ENCODE results near the gene TXLNG. TPM values are rescaled to one million over a fixed set of nuclear protein-coding genes. Genes with fewer than 3 reads are reported as not detected.
A peak's percentile ranks its signal among the peaks of the same experiment; 100 is the strongest.

TXLNG gene
- total RNA-seq, 5 donors from 2014 or later (not counting 1 experiment from before 2014, with no cell fraction given), result 16.4 to 24.0 (median 17.9) TPM

DNA sequence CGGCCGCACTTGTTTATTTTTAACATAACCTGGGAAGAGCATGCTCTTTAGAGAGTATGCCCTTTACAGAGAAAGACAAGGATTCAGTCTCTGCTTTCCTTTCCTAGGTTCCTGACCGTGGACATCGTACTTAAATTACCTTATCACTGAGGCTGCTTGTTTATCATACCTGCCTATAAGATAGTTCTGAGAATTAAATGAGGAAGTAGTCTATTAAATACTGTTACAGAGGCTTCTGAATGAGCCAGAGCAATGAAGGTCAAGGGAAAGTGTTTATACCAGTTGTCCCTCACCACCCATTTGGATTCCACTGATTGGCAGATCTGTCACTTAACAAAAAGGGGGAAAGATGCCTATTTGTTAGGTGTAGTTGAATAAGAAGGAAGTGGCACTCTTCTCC lies 10.0 kb downstream of the TXLNG start:
- Mint-ChIP-seq H3K36me3 (peaks cover 15% of the 10 kb centered on the region), H3K27me3 (no peaks in the 10 kb centered on the region), H3K4me1 (peaks cover 17 to 36% (median 20%) of the 10 kb centered on the region in 3 donors), H3K4me3 (no peak overlapping the region), H3K9me3 (no peaks in the 10 kb centered on the region), H3K27ac (no peak overlapping the region)
- H3K9me3 ChIP-seq, result no peaks in the 10 kb centered on the region
- ChIA-PET CTCF (no interaction called here), POLR2A (interaction anchor here in 1 of 2 donors (0.6 to 0.7 kb wide), 2 partner anchors 28 to 1000 kb away, joined by 3 to 4 read pairs; no protein-coding TSS in a partner anchor)
- no peak for ATAC-seq (replicated peaks in 1 of 4)
- no peak overlapping the region for H3K27ac ChIP-seq (ENCODE audit: low read length)
- H3K27me3 ChIP-seq (replicated peaks in 1 of 2; ENCODE audit: control insufficient read depth in 2 of 2, extremely low read depth in 1 of 2, insufficient read depth in 2 of 2, low read length in 1 of 2), result no peaks in the 10 kb centered on the region
- peaks cover 0 to 14% of the 10 kb centered on the region in 2 donors for H3K36me3 ChIP-seq (ENCODE audit: control insufficient read depth in 2 of 2, extremely low read depth in 1 of 2, insufficient read depth in 1 of 2, low read length in 1 of 2)
- H3K4me3 ChIP-seq (ENCODE audit: control insufficient read depth in 1 of 2, extremely low read depth in 1 of 2, low read length in 1 of 2), result no peak overlapping the region
- no CpG with 5 or more reads among the region's 4 CpGs for WGBS (ENCODE audit: insufficient coverage)
- no peak for DNase-seq
- no peaks in the 10 kb centered on the region for H3K4me1 ChIP-seq (ENCODE audit: control insufficient read depth in 1 of 2, extremely low read depth in 1 of 2, insufficient read depth in 2 of 2, low read length in 2 of 2)

DNA sequence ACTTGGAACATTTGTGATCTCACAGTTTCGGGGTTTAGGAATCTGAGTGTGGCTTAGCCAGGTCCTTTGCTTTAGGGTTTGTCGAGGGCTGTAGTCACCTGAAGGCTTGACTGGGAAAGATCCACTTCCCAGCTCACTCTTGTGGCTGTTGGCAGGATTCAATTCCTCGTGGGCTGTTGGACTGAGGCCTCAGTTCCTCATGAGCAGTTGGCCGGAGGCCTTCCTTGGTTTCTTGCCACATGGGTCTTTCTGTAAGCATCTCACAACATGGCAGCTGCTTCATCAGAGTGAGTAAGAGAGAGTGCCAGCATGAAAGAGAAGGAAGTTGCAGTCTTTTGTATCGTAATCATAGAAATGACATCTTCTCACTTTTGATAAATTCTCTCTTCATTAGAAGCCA lies 11.1 kb downstream of the TXLNG start:
- Mint-ChIP-seq H3K27ac (no peak overlapping the region), H3K4me1 (peaks cover 17 to 34% (median 18%) of the 10 kb centered on the region in 3 donors), H3K36me3 (peaks cover 15% of the 10 kb centered on the region), H3K4me3 (no peak overlapping the region), H3K9me3 (no peaks in the 10 kb centered on the region), H3K27me3 (no peaks in the 10 kb centered on the region)
- no peak for DNase-seq
- Histone ChIP-seq H3K4me1 (ENCODE audit: control insufficient read depth in 1 of 2, extremely low read depth in 1 of 2, insufficient read depth in 2 of 2, low read length in 2 of 2) (no peaks in the 10 kb centered on the region), H3K27me3 (replicated peaks in 1 of 2; ENCODE audit: control insufficient read depth in 2 of 2, extremely low read depth in 1 of 2, insufficient read depth in 2 of 2, low read length in 1 of 2) (no peaks in the 10 kb centered on the region), H3K27ac (ENCODE audit: low read length) (no peak overlapping the region), H3K36me3 (ENCODE audit: control insufficient read depth in 2 of 2, extremely low read depth in 1 of 2, insufficient read depth in 1 of 2, low read length in 1 of 2) (peaks cover 0 to 14% of the 10 kb centered on the region in 2 donors), H3K4me3 (ENCODE audit: control insufficient read depth in 1 of 2, extremely low read depth in 1 of 2, low read length in 1 of 2) (no peak overlapping the region), H3K9me3 (no peaks in the 10 kb centered on the region)
- ChIA-PET POLR2A (interaction anchor here in 1 of 2 donors (0.6 kb wide), 1 partner anchor 77 kb away, joined by 4 read pairs; no protein-coding TSS in a partner anchor), CTCF (no interaction called here)
- ATAC-seq (replicated peaks in 1 of 4), result no peak
- WGBS (ENCODE audit: insufficient coverage), result 100% methylated on average over 1 of the region's 5 CpGs

DNA sequence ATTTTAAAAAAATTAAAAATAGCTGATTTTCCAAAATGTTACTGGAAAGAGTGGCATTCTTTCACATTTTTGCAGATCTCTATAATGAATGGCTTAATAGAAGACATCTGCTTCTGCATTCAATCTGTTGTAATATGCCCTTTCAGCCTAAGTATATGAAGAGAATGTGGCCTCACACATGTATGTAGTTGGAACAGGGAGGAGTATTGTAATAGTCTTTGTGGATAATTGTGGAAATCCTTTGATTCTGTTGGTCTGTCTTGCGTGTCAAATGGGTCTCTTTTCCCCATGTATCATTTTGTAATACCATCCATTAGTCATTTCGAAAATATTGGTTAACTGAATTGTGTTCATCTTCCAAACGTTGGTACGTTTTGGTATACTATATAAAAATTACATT lies 11.6 kb downstream of the TXLNG start:
- WGBS (ENCODE audit: insufficient coverage), result no CpG with 5 or more reads among the region's 4 CpGs
- Mint-ChIP-seq H3K4me1 (peaks cover 17 to 34% (median 18%) of the 10 kb centered on the region in 3 donors), H3K36me3 (peaks cover 15% of the 10 kb centered on the region), H3K27me3 (no peaks in the 10 kb centered on the region), H3K27ac (no peak overlapping the region), H3K4me3 (no peak overlapping the region), H3K9me3 (no peaks in the 10 kb centered on the region)
- POLR2A ChIA-PET, result interaction anchor here in 1 of 2 donors (0.6 to 0.7 kb wide), 2 partner anchors 11 to 85 kb away, joined by 3 read pairs; partner anchors contain the start of gene CTPS2
- DNase-seq, result no peak
- H3K27me3 ChIP-seq (replicated peaks in 1 of 2; ENCODE audit: control insufficient read depth in 2 of 2, extremely low read depth in 1 of 2, insufficient read depth in 2 of 2, low read length in 1 of 2), result no peaks in the 10 kb centered on the region
- H3K27ac ChIP-seq (ENCODE audit: low read length), result no peak overlapping the region
- no peaks in the 10 kb centered on the region for H3K9me3 ChIP-seq
- CTCF ChIA-PET, result no interaction called here
- no peak overlapping the region for H3K4me3 ChIP-seq (ENCODE audit: control insufficient read depth in 1 of 2, extremely low read depth in 1 of 2, low read length in 1 of 2)
- H3K4me1 ChIP-seq (ENCODE audit: control insufficient read depth in 1 of 2, extremely low read depth in 1 of 2, insufficient read depth in 2 of 2, low read length in 2 of 2), result no peaks in the 10 kb centered on the region
- peaks cover 0 to 14% of the 10 kb centered on the region in 2 donors for H3K36me3 ChIP-seq (ENCODE audit: control insufficient read depth in 2 of 2, extremely low read depth in 1 of 2, insufficient read depth in 1 of 2, low read length in 1 of 2)
- ATAC-seq (replicated peaks in 1 of 4), result no peak

DNA sequence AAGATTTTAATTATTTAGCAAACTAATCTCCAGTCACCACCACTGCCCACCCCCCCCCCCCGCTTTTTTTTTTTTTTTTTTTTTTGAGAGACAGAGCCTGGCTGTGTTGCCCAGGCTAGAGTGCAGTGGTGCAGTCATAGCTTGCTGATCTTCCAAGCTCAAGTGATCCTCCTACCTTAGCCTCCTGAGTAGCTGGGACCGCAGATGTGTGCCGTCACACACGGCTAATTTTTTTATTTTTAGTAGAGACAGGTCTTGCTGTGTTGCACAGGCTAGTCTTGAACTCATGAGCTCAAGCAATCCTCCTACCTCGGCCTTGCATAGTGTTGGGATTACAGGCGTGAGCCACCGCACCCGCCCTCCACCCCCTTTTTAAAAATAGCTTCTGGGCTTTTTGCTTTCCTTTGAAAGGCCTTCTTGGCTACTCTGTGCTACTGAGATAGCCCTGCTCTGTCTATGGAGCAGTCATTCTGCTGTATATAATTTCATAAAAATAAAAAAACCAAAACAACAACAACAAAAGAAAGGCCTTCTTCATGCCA lies 18.7 kb downstream of the TXLNG start:
- Histone ChIP-seq H3K27ac (ENCODE audit: low read length) (no peak overlapping the region), H3K4me1 (ENCODE audit: control insufficient read depth in 1 of 2, extremely low read depth in 1 of 2, insufficient read depth in 2 of 2, low read length in 2 of 2) (no peaks in the 10 kb centered on the region), H3K9me3 (no peaks in the 10 kb centered on the region), H3K4me3 (ENCODE audit: control insufficient read depth in 1 of 2, extremely low read depth in 1 of 2, low read length in 1 of 2) (no peak overlapping the region), H3K27me3 (replicated peaks in 1 of 2; ENCODE audit: control insufficient read depth in 2 of 2, extremely low read depth in 1 of 2, insufficient read depth in 2 of 2, low read length in 1 of 2) (no peaks in the 10 kb centered on the region), H3K36me3 (ENCODE audit: control insufficient read depth in 2 of 2, extremely low read depth in 1 of 2, insufficient read depth in 1 of 2, low read length in 1 of 2) (no peaks in the 10 kb centered on the region)
- H3K27ac Mint-ChIP-seq, result no peak overlapping the region
- ATAC-seq (replicated peaks in 1 of 4), result no peak
- H3K9me3 Mint-ChIP-seq, result no peaks in the 10 kb centered on the region
- peaks cover 22 to 46% (median 30%) of the 10 kb centered on the region in 3 donors for H3K4me1 Mint-ChIP-seq
- ChIA-PET POLR2A (interaction anchor here (0.5 to 0.6 kb wide), 7 partner anchors 23 to 1134 kb away, joined by 3 to 8 read pairs (median 4); no protein-coding TSS in a partner anchor), CTCF (interaction anchor here in 1 of 2 donors (0.6 kb wide), 1 partner anchor 65 kb away, joined by 4 read pairs; no protein-coding TSS in a partner anchor)
- no CpG with 5 or more reads among the region's 8 CpGs for WGBS (ENCODE audit: insufficient coverage)
- no peak for DNase-seq
- H3K27me3 Mint-ChIP-seq, result no peaks in the 10 kb centered on the region
- H3K36me3 Mint-ChIP-seq, result peaks cover 4% of the 10 kb centered on the region
- no peak overlapping the region for H3K4me3 Mint-ChIP-seq

DNA sequence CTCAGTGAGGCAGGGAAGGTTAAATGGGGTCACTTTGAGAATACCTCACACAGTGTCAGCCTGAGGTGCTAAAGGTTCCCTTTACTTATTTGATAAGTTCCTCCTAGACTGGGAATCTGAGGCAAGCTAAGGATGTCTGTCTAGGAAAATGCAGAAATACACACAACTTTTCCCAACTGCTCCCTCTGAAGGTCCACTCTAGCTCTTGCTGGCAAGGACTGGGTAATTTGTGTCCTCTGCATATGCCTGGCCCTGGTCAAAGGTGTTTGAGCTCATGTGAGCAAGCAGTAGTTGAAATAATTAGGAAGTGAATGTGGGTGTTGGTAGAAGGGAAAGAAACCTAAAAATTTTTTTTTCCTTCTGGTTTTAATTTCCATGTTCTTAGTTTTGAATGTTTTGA lies 21.3 kb downstream of the TXLNG start:
- ChIA-PET POLR2A (interaction anchor here (0.6 kb wide), 2 partner anchors 12 to 37 kb away, joined by 3 to 10 read pairs; no protein-coding TSS in a partner anchor), CTCF (interaction anchor here in 1 of 2 donors (0.6 kb wide), 1 partner anchor 288 kb away, joined by 3 read pairs; no protein-coding TSS in a partner anchor)
- Mint-ChIP-seq H3K36me3 (peaks cover 4% of the 10 kb centered on the region), H3K9me3 (no peaks in the 10 kb centered on the region), H3K27me3 (no peaks in the 10 kb centered on the region), H3K27ac (no peak overlapping the region), H3K4me1 (peaks cover 28 to 40% (median 29%) of the 10 kb centered on the region in 3 donors), H3K4me3 (no peak overlapping the region)
- no peak for DNase-seq
- no peaks in the 10 kb centered on the region for H3K4me1 ChIP-seq (ENCODE audit: control insufficient read depth in 1 of 2, extremely low read depth in 1 of 2, insufficient read depth in 2 of 2, low read length in 2 of 2)
- H3K4me3 ChIP-seq (ENCODE audit: control insufficient read depth in 1 of 2, extremely low read depth in 1 of 2, low read length in 1 of 2), result no peak overlapping the region
- H3K36me3 ChIP-seq (ENCODE audit: control insufficient read depth in 2 of 2, extremely low read depth in 1 of 2, insufficient read depth in 1 of 2, low read length in 1 of 2), result no peaks in the 10 kb centered on the region
- peak in 1 of 4 experiments; percentile 24 for ATAC-seq (replicated peaks in 1 of 4)
- H3K9me3 ChIP-seq, result no peaks in the 10 kb centered on the region
- no peaks in the 10 kb centered on the region for H3K27me3 ChIP-seq (replicated peaks in 1 of 2; ENCODE audit: control insufficient read depth in 2 of 2, extremely low read depth in 1 of 2, insufficient read depth in 2 of 2, low read length in 1 of 2)
- no peak overlapping the region for H3K27ac ChIP-seq (ENCODE audit: low read length)

DNA sequence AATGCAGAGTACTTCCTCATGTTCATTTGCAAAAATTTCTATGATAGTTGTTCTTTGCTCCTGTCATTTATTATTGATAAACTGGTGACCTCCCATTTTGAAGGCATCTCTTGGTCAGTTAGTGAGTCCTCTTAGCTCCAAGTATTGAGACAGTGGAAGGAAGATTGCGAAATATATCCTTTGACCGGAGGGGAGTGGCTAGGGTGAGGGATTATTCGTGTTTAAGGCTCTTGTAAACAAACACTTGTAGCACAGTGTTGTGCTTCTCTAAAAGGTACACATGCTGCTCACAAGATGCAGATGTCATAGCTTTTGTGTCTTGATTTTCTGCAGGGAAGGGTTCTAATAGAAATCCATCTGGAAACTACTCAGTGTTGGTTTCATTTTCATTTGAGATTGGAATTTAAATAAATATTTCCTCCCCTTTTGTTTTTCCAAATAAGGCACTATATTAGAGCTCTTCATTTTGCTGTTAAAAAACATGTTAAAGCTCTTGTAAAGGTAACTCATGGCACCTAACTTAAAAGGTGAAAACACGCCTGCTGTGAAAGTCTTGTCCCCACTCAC lies 21.8 kb downstream of the TXLNG start:
- DNase-seq, result no peak
- Histone ChIP-seq H3K4me1 (ENCODE audit: control insufficient read depth in 1 of 2, extremely low read depth in 1 of 2, insufficient read depth in 2 of 2, low read length in 2 of 2) (no peaks in the 10 kb centered on the region), H3K9me3 (no peaks in the 10 kb centered on the region), H3K36me3 (ENCODE audit: control insufficient read depth in 2 of 2, extremely low read depth in 1 of 2, insufficient read depth in 1 of 2, low read length in 1 of 2) (no peaks in the 10 kb centered on the region), H3K4me3 (ENCODE audit: control insufficient read depth in 1 of 2, extremely low read depth in 1 of 2, low read length in 1 of 2) (no peak overlapping the region), H3K27ac (ENCODE audit: low read length) (no peak overlapping the region), H3K27me3 (replicated peaks in 1 of 2; ENCODE audit: control insufficient read depth in 2 of 2, extremely low read depth in 1 of 2, insufficient read depth in 2 of 2, low read length in 1 of 2) (no peaks in the 10 kb centered on the region)
- H3K27ac Mint-ChIP-seq, result peak overlapping the region in 1 of 2 donors; percentile 61
- no peak for ATAC-seq (replicated peaks in 1 of 4)
- ChIA-PET POLR2A (interaction anchor here in 1 of 2 donors (0.6 kb wide), 1 partner anchor 13 kb away, joined by 3 read pairs; no protein-coding TSS in a partner anchor), CTCF (interaction anchor here in 1 of 2 donors (0.6 kb wide), 1 partner anchor 289 kb away, joined by 3 read pairs; no protein-coding TSS in a partner anchor)
- H3K4me1 Mint-ChIP-seq, result peaks cover 28 to 43% (median 29%) of the 10 kb centered on the region in 3 donors
- peaks cover 4% of the 10 kb centered on the region for H3K36me3 Mint-ChIP-seq
- H3K9me3 Mint-ChIP-seq, result no peaks in the 10 kb centered on the region
- 74% methylated on average over 3 of the region's 4 CpGs for WGBS (ENCODE audit: insufficient coverage)
- no peak overlapping the region for H3K4me3 Mint-ChIP-seq
- no peaks in the 10 kb centered on the region for H3K27me3 Mint-ChIP-seq
